ENCODE data around the gene NOXO1. TPM values are rescaled to one million over a fixed set of nuclear protein-coding genes. Genes with fewer than 3 reads are reported as not detected.

The NOXO1 gene
- total RNA-seq, 4 donors from 2014 or later: 0.23 to 1.2 TPM; not detected in 2

DNA sequence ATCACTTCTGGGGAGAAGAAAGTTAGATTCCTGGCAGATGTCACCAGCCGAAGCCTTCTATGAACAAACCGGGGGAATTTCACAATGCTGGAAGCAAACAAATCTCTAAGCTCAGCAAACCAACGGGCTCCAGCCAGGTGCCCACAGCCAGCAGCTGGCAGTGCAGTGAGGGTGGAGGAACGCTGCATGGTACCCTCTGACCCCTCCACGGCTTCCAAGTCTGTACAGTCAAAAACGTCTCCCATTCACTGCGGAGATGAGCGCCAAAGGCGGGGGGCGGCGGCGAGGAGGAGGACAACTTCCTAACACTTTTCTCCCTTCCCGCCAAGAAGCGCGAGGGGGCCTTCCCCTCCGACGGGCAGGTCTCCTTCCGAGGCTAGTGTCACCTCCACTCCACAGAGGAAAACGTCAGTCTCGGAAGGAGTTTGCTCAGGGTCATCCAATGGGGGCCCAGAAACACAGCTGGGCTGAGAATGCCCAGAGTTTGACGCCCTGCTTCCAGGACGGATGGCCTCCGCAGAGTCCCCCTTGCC lies 27.4 kb upstream of the NOXO1 start:
- DNase-seq (ENCODE audit: low spot score in 2 of 2): no peak
- no peak for TF ChIP-seq POLR2A (IDR thresholded peaks at IDR 0.05)
- TF ChIP-seq, protein P1, sequence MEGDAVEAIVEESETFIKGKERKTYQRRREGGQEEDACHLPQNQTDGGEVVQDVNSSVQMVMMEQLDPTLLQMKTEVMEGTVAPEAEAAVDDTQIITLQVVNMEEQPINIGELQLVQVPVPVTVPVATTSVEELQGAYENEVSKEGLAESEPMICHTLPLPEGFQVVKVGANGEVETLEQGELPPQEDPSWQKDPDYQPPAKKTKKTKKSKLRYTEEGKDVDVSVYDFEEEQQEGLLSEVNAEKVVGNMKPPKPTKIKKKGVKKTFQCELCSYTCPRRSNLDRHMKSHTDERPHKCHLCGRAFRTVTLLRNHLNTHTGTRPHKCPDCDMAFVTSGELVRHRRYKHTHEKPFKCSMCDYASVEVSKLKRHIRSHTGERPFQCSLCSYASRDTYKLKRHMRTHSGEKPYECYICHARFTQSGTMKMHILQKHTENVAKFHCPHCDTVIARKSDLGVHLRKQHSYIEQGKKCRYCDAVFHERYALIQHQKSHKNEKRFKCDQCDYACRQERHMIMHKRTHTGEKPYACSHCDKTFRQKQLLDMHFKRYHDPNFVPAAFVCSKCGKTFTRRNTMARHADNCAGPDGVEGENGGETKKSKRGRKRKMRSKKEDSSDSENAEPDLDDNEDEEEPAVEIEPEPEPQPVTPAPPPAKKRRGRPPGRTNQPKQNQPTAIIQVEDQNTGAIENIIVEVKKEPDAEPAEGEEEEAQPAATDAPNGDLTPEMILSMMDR (IDR thresholded peaks at IDR 0.05): no peak
- intact Hi-C loops (cut with DNase I; ENCODE audit: low total_unique reads): no loop called here

DNA sequence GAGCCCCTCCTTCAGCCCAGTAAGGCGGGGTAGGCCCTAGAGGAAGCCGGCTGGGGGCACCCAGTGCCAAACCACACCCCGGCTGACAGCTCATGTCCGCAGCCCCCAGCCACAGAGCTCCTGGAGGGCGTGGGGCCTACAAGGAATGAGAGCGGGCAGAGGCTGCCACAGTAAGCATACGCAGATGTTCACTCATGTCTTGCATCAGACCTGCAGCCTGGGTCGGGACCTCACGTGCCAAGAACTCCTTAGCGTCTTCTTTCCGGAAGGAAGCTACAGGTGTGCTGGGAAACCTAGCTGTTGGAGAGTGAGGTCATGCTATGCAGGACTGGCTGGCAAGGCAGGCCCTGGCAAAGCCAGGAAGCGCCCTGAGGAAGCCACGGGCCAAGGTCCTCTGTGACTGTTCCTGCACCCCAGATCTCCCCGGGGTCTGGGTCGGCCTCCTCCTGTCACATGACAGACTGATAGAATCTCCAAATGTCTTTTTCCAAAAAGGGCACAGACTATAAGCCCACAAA lies 26.8 kb upstream of the NOXO1 start:
- intact Hi-C loops (cut with DNase I; ENCODE audit: low total_unique reads): no loop called here
- no peak for TF ChIP-seq POLR2A (IDR thresholded peaks at IDR 0.05)
- TF ChIP-seq, protein P1 (IDR thresholded peaks at IDR 0.05): no peak
- peak; percentile 69 to 95 for DNase-seq (ENCODE audit: low spot score in 2 of 2)
- H3K4me3 ChIP-seq (ENCODE audit: low read depth, poor library complexity, severe bottlenecking): no peak overlapping the region
- 10 to 27% methylated on average over 15 of the region's 15 CpGs for WGBS, 2 donors

More for the DNA sequence above, 27.4 kb upstream of the NOXO1 start:
- H3K4me3 ChIP-seq (ENCODE audit: low read depth, poor library complexity, severe bottlenecking): peak overlapping the region; percentile 87
- WGBS, 2 donors: 1 to 2% methylated on average over 20 to 23 of the region's 23 CpGs

DNA sequence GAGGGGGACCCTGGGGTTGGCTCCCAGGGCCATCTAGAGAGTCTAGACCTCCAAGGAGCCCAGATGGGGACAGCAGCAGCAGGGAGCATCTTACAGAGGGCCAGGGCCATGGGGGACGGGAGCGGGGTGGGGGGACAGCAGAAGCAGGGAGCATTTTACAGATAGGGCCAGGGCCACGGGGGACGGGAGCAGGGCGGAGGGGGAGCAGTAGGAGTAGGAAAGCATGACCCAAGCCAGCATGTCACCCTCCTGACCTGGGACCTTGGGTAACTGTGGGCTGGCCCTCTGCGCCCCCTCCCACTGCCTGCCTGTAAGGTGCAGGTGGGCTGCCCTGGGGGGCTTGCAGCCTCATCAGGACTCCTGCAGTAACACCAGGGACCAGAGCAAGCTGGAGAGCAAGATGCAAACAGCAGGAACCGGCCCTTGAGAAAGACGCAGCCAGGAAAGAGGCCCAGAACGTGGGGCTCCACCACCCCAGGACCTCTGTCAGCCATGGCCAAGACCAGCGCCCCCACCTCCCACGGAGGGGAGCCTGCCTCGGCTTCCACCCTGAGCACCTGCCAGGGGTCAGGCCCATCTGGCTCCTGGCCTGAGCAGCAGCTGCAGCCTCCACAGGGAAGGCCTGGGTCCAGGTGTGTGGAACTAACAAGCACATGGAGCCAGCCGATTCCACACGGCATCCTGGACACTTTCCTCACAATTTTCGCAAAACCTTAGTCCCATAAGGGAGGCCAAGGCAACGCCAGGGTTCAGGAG lies 26.0 kb upstream of the NOXO1 start:
- no peak for DNase-seq (ENCODE audit: low spot score in 2 of 2)
- H3K4me3 ChIP-seq (ENCODE audit: low read depth, poor library complexity, severe bottlenecking): no peak overlapping the region
- WGBS, 2 donors: 60 to 65% methylated on average over 10 to 15 of the region's 16 CpGs
- TF ChIP-seq, protein P1 (IDR thresholded peaks at IDR 0.05): no peak
- no peak for TF ChIP-seq POLR2A (IDR thresholded peaks at IDR 0.05)
- intact Hi-C loops (cut with DNase I; ENCODE audit: low total_unique reads): no loop called here

DNA sequence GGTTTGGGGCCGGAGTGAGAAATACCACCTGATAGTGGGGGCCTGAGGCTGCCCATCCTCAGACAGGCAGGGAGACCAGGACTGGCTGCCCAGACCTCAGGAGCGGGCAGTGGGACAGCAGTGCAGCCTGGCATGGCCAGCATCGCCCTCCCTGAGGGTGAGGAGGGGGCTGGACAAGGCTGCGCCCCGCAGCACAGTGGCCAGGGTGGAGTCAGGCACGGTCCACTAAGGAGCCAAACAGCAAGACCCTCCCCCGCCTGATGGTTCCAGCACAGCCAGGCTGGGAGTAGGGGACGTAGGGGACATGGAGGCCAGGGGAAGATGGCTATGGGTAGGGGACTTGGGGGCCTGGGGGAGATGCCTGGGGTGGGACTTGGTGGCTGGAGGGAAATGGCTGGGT lies 25.0 kb upstream of the NOXO1 start:
- WGBS, 2 donors: 86 to 93% methylated on average over 8 of the region's 8 CpGs
- intact Hi-C loops (cut with DNase I; ENCODE audit: low total_unique reads): no loop called here

DNA sequence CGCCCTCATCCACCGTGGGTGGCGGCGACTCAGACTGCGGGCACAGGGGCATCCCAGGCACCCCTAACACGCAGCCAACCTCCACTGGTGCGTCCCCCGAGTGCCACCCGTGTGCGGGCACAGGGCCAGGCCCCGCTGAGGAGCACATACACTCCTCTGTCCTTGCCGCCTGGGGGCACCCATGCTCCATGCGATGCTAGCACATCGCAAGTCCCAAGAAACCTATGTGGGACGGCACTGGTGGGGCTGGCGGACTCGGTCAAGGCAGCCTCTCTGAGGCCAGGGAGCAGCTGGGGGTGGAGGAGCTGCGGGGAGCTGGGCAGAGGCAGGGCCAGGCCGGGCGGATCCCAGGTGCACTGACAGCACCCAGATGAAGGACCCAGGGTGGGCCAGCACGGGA lies 24.4 kb upstream of the NOXO1 start:
- TF ChIP-seq, protein P1 (IDR thresholded peaks at IDR 0.05): no peak
- no peak for TF ChIP-seq POLR2A (IDR thresholded peaks at IDR 0.05)
- 61 to 62% methylated on average over 18 of the region's 21 CpGs for WGBS, 2 donors
- intact Hi-C loops (cut with DNase I; ENCODE audit: low total_unique reads): no loop called here
- no peak for DNase-seq (ENCODE audit: low spot score in 2 of 2)
- no peak overlapping the region for H3K4me3 ChIP-seq (ENCODE audit: low read depth, poor library complexity, severe bottlenecking)

More for the DNA sequence above, 25.0 kb upstream of the NOXO1 start:
- H3K4me3 ChIP-seq (ENCODE audit: low read depth, poor library complexity, severe bottlenecking): no peak overlapping the region
- no peak for DNase-seq (ENCODE audit: low spot score in 2 of 2)
- TF ChIP-seq, protein P1 (IDR thresholded peaks at IDR 0.05): no peak
- TF ChIP-seq POLR2A (IDR thresholded peaks at IDR 0.05): no peak

Data from lower leg skin (tissue), 4 donors.